ENCODE measurements around the gene LEMD1. TPM values are rescaled to one million over a fixed set of nuclear protein-coding genes. Genes with fewer than 3 reads are reported as not detected.
"Not testable (repeated sequence)": the region's sequence is repeated elsewhere in the genome, so short reads cannot be mapped to it uniquely, and the experiment has no call there.

The LEMD1 gene
- total RNA-seq, 1 experiment from 2014 or later: 1.5 TPM

DNA sequence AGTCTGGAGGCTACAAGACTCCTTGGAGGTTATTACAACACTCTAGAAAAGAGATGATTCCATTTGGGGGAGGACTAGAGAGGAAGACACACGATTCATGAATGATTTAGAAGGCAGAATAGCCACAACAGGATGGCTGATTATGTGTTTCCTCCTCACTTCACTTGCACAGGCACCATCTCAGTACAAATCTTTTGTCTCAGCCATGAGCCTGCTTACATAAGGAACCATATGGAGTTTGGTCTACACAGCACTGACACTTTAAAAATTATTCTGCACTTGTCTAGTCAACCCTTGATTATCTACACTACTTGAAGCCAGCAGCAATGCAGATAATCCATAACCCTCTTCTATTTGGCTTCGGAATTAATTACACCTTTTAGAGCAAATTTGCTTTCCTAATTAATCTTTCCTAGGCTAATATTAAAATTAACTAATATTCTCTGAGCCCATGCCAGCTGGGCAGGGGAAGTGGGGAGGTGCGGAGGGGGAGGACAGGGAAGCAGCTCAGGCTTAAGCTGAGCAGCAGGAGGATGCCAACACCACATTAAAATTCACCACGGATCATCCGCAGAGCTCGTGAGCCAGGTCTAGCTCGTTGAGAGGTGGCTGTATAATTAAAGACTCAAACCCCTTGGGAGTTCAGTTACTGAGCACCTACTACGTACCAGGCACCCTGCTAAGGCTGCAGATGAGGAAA, 3.2 kb upstream of the LEMD1 start:
- Histone ChIP-seq H3K27ac (no peak overlapping the region), H3K36me3 (no peaks in the 10 kb centered on the region), H3K4me3 (no peak overlapping the region), H3K9me3 (replicated peaks) (no peaks in the 10 kb centered on the region), H3K27me3 (peaks cover 7% of the 10 kb centered on the region; the same call in 1 of the 2 replicates), H3K4me1 (peaks cover 28% of the 10 kb centered on the region)
- DNase-seq: no peak

GRCh38 chr1:205423814-205424399, 2.1 kb upstream of the LEMD1 start:
- Histone ChIP-seq H3K36me3 (no peaks in the 10 kb centered on the region), H3K4me3 (no peak overlapping the region), H3K4me1 (peaks cover 28% of the 10 kb centered on the region), H3K27me3 (peaks cover 7% of the 10 kb centered on the region; the same call in 1 of the 2 replicates), H3K9me3 (replicated peaks) (no peaks in the 10 kb centered on the region), H3K27ac (no peak overlapping the region)
- DNase-seq: no peak

DNA sequence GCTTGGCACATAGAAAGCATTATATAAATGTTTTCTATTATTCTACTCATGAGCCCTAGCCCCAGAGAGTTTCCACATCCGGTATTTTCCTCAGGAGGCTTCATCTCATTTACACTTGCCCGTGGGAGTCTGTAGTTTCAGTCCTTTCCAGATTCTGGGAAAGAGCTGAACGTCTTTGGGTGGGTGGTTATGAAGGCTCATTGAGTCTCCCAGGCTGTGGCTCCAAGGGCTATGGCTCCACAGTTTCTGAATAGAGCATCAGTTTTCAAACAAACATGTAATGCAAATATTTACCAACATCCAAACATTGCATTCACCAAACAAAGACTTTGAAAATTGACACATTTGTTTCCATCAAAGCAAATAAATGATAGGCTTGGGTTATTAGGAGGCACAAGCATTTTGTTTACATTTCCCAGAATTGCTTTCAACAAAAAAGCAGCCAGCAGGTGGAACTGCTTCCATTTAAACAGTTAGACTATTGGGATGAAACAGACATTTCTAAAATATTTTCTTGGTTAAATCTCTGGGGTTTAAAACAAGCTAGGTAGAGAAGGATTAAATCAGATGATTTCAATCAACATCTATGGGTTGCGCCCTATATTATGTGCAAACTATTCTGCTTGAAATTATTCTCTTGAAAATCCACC, 1.3 kb upstream of the LEMD1 start:
- H3K4me3 ChIP-seq: no peak overlapping the region
- peaks cover 34% of the 10 kb centered on the region for H3K4me1 ChIP-seq
- H3K36me3 ChIP-seq: no peaks in the 10 kb centered on the region
- no peaks in the 10 kb centered on the region for H3K9me3 ChIP-seq (replicated peaks)
- DNase-seq: no peak
- peaks cover 7% of the 10 kb centered on the region; the same call in 1 of the 2 replicates for H3K27me3 ChIP-seq
- no peak overlapping the region for H3K27ac ChIP-seq

- H3K4me1 ChIP-seq: peaks cover 42% of the 10 kb centered on the region
- no peaks in the 10 kb centered on the region for H3K9me3 ChIP-seq (replicated peaks)
- H3K27me3 ChIP-seq: 0 out of 2 replicates have a peak, but pooled peaks cover 2% of the 10 kb centered on the region
- no peak for DNase-seq
- no peaks in the 10 kb centered on the region for H3K36me3 ChIP-seq
- no peak overlapping the region for H3K4me3 ChIP-seq
- no peak overlapping the region for H3K27ac ChIP-seq
Observed at GRCh38 chr1:205420938-205421337, 918 bp downstream of the LEMD1 start.

DNA sequence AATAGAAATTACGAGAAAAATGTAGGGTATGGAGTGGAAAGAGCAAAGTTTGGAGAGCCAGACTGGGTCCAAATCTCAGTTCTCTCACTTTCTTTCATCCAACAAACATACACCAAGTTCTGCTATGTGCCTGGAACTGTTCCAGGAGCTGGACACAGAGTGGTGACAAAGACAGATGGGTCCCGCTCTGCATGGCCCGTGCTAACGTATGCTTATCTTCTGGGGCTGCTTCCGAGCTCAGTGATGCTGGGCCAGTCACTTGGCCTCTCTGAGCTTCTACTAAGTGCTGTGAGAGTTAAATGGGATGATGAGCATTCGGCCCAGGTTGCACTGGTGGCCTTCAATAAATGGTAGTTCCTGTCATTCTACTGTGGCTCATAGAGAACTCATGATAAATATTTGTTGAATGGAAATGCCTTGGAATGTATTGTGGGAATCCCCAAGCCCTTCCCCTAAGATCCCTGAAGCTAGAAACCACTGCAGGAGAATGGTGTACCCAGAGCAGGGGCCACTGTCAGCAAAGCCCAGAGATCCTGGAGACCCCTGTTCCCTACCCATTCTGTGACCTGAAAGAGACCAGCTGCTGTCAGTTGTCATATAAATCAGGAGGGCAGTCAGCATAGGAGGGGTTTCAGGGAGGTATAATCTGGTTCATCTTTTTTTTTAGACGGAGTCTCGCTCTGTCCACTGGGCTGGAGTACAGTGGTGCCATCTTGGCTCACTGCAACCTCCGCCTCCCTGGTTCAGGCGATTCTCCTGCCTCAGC, 3.8 kb downstream of the LEMD1 start:
- DNase-seq: no peak
- Histone ChIP-seq H3K9me3 (replicated peaks) (no peaks in the 10 kb centered on the region), H3K27me3 (no peaks in the 10 kb centered on the region), H3K4me3 (no peak overlapping the region), H3K36me3 (no peaks in the 10 kb centered on the region), H3K27ac (no peak overlapping the region), H3K4me1 (peaks cover 39% of the 10 kb centered on the region)

GRCh38 chr1:205416322-205416721, 5.5 kb downstream of the LEMD1 start:
- H3K27me3 ChIP-seq: peaks cover 3% of the 10 kb centered on the region; the same call in 1 of the 2 replicates

GRCh38 chr1:205410581-205411298, 11.1 kb downstream of the LEMD1 start:
- Histone ChIP-seq H3K27me3 (peaks cover 3% of the 10 kb centered on the region; the same call in 1 of the 2 replicates), H3K4me3 (no peak overlapping the region), H3K4me1 (no peaks in the 10 kb centered on the region), H3K27ac (no peak overlapping the region), H3K36me3 (no peaks in the 10 kb centered on the region), H3K9me3 (replicated peaks) (no peaks in the 10 kb centered on the region)
- DNase-seq: no peak

More at GRCh38 chr1:205416322-205416721, 5.5 kb downstream of the LEMD1 start:
- Histone ChIP-seq H3K4me3 (no peak overlapping the region), H3K27ac (no peak overlapping the region), H3K36me3 (no peaks in the 10 kb centered on the region), H3K4me1 (peaks cover 25% of the 10 kb centered on the region), H3K9me3 (replicated peaks) (no peaks in the 10 kb centered on the region)
- no peak for DNase-seq

DNA sequence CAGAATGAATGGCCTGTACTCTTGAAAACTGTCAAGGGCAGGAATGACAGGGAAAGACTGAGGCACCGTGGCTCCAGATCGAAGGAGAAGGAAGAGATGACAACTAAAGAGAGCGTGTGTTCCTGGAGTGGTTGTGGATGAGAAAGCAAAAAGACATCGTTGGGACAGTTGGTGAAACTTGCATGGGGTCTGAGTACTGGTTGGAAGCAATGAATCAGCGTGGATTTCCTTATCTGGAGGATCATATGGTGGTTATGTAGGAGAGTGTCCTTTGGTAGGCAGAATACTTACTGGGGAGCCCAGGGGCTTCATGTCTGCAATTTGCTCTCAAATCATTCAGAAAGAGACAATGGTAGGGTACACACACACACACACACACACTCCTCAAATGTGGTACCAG, 13.9 kb downstream of the LEMD1 start:
- no peaks in the 10 kb centered on the region for H3K4me1 ChIP-seq
- no peak overlapping the region for H3K27ac ChIP-seq
- H3K27me3 ChIP-seq: peaks cover 3% of the 10 kb centered on the region; the same call in 1 of the 2 replicates
- no peak overlapping the region for H3K4me3 ChIP-seq
- H3K36me3 ChIP-seq: no peaks in the 10 kb centered on the region
- no peak for DNase-seq
- no peaks in the 10 kb centered on the region for H3K9me3 ChIP-seq (replicated peaks)

DNA sequence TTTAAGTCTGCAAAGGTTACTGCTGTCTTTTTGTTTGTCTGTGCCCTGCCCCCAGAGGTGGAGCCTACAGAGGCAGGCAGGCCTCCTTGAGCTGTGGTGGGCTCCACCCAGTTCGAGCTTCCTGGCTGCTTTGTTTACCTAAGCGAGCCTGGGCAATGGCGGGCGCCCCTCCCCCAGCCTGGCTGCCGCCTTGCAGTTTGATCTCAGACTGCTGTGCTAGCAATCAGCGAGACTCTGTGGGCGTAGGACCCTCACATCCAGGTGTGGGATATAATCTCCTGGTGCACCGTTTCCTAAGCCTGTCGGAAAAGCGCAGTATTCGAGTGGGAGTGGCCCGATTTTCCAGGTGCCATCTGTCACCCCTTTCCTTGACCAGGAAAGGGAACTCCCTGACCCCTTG, 15.6 kb downstream of the LEMD1 start:
- H3K9me3 ChIP-seq (replicated peaks); H3K36me3 ChIP-seq; DNase-seq; H3K27me3 ChIP-seq; H3K4me1 ChIP-seq; H3K27ac ChIP-seq; H3K4me3 ChIP-seq: not testable (repeated sequence)

DNA sequence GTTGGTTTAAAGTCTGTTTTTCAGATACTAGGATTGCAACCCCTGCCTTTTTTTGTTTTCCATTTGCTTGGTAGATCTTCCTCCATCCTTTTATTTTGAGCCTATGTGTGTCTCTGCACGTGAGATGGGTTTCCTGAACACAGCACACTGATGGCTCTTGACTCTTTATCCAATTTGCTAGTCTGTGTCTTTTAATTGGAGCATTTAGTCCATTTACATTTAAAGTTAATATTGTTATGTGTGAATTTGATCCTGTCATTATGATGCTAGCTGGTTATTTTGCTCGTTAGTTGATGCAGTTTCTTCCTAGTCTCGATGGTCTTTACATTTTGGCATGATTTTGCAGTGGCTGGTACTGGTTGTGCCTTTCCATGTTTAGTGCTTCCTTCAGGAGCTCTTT, 17.4 kb downstream of the LEMD1 start:
- H3K4me3 ChIP-seq: not testable (repeated sequence)

GRCh38 chr1:205398586-205398985, 23.3 kb downstream of the LEMD1 start:
- H3K27me3 ChIP-seq: no peaks in the 10 kb centered on the region
- DNase-seq: peak; percentile 64 to 66
- no peaks in the 10 kb centered on the region for H3K36me3 ChIP-seq
- H3K27ac ChIP-seq: no peak overlapping the region
- H3K4me3 ChIP-seq: no peak overlapping the region
- no peaks in the 10 kb centered on the region for H3K9me3 ChIP-seq (replicated peaks)
- H3K4me1 ChIP-seq: no peaks in the 10 kb centered on the region; the same call in 1 of the 2 replicates

More for the DNA sequence above, 17.4 kb downstream of the LEMD1 start:
- not testable (repeated sequence) for H3K36me3 ChIP-seq; H3K9me3 ChIP-seq (replicated peaks); DNase-seq; H3K27me3 ChIP-seq; H3K27ac ChIP-seq; H3K4me1 ChIP-seq

DNA sequence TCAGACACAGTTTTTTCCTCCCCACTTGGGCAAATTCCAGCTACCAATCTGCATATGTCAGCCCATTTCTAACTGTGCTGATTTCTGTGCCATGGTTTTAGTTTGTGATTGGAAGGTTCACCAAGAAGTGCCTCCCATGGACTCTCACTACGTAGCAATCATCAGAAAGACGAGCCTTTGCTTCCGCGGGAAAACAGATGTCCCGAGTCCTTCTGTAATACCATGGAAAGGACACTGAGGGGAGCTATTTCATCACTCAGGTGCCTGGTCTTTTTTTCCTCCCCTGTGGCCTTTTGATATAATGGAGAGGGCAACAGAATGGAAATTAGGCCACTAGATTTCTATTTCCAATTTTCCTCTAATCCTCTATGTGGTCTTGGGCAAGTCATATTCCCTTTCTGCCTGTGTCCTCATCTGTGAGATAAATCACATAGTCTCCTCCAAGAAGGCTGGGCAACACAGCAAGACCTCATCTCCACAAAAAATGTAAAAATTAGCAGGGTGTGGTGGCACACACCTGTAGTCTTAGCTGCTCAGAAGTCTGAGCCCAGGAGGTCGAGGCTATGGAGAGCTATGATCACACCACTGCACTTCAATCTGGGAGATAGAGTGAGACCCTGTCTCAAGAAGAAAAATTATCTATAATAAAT, 24.8 kb downstream of the LEMD1 start:
- H3K4me3 ChIP-seq: no peak overlapping the region
- DNase-seq: peak; percentile 54 to 90

GRCh38 chr1:205395616-205396015, 26.2 kb downstream of the LEMD1 start:
- no peaks in the 10 kb centered on the region; the same call in 1 of the 2 replicates for H3K4me1 ChIP-seq
- no peak for DNase-seq
- no peak overlapping the region for H3K4me3 ChIP-seq
- no peaks in the 10 kb centered on the region for H3K9me3 ChIP-seq (replicated peaks)
- no peaks in the 10 kb centered on the region for H3K36me3 ChIP-seq
- H3K27me3 ChIP-seq: no peaks in the 10 kb centered on the region
- no peak overlapping the region for H3K27ac ChIP-seq

More for the DNA sequence above, 24.8 kb downstream of the LEMD1 start:
- Histone ChIP-seq H3K9me3 (replicated peaks) (no peaks in the 10 kb centered on the region), H3K36me3 (no peaks in the 10 kb centered on the region), H3K27me3 (no peaks in the 10 kb centered on the region), H3K27ac (no peak overlapping the region), H3K4me1 (no peaks in the 10 kb centered on the region; the same call in 1 of the 2 replicates)

DNA sequence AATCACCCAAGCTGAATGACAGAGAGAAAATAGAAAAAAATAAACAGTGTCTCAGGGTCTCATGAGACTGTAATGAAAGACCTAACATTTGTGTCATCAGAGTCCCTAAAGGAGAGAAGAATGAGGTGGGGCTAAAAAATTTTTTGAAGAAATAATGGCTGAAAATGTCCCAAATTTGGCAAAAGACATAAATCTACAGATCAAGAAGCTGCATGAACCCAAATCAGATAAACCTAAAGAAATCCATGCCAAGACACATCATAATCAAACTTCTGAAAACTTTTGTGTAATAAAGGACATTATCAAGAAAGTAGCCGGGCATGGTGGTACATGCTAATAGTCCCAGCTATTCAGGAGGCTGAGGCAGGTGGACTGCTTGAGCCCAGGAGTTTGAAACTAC, 29.2 kb downstream of the LEMD1 start:
- no peak overlapping the region for H3K4me3 ChIP-seq
- H3K4me1 ChIP-seq: peaks cover 5% of the 10 kb centered on the region; the same call in 1 of the 2 replicates
- no peak for DNase-seq
- H3K27me3 ChIP-seq: peaks cover 5% of the 10 kb centered on the region
- no peaks in the 10 kb centered on the region for H3K36me3 ChIP-seq
- no peak overlapping the region for H3K27ac ChIP-seq
- no peaks in the 10 kb centered on the region for H3K9me3 ChIP-seq (replicated peaks)

All from SJCRH30 (cell line).